Suppressor macrophage (primary cell): ENCODE results near the gene EWSR1.
A peak's percentile ranks its signal among the peaks of the same experiment; 100 is the strongest.
"Not testable (repeated sequence)": the region's sequence is repeated elsewhere in the genome, so short reads cannot be mapped to it uniquely, and the experiment has no call there.

Experiments
- DNase-seq, 4 experiments: peaks; one replicate each; pipeline ENCODE4 v3.0.0-alpha.2; 2020 to 2022
- total RNA-seq, 17 experiments: gene quantifications; one replicate each; lab custom pipeline; 2026; ENCODE audit warnings: mixed read lengths in 6 of 17, inconsistent platforms in 3 of 17; lab: John Stamatoyannopoulos, UW

Gene EWSR1
- total RNA-seq: 115 to 280 (median 183) reads per million in 17 experiments

GRCh38 chr22:29267858-29268510, at the start of gene EWSR1, which contains the start of gene RHBDD3:
EWSR1 (plus strand) TSS chr22:29268268; CDS start chr22:29268337, 69 bp downstream.
RHBDD3 (minus strand) TSS chr22:29267981; CDS start chr22:29265626, 2,355 bp downstream.
- peak; percentile 98 for DNase-seq

GRCh38 chr22:29218758-29219408, 49.2 kb upstream of the EWSR1 start:
- no peak for DNase-seq

GRCh38 chr22:29219409-29219782, 48.7 kb upstream of the EWSR1 start:
- not testable (repeated sequence) for DNase-seq

- no peak for DNase-seq
These were observed 48.0 kb upstream of the EWSR1 start for GRCh38 chr22:29219881-29220670.

- DNase-seq: no peak
These were observed 43.8 kb upstream of the EWSR1 start for GRCh38 chr22:29224121-29224858.

- DNase-seq: no peak
These were observed 43.1 kb upstream of the EWSR1 start for GRCh38 chr22:29224859-29225410.

GRCh38 chr22:29225422-29226090, 42.5 kb upstream of the EWSR1 start:
- DNase-seq: peak in 2 of 4 experiments; percentile 18 to 24

GRCh38 chr22:29226351-29226981, 41.6 kb upstream of the EWSR1 start:
- DNase-seq: no peak

GRCh38 chr22:29230972-29231875, 36.8 kb upstream of the EWSR1 start:
- no peak for DNase-seq

GRCh38 chr22:29231971-29232959, 35.8 kb upstream of the EWSR1 start:
- DNase-seq: no peak

GRCh38 chr22:29233277-29233877, 34.7 kb upstream of the EWSR1 start:
- no peak for DNase-seq

GRCh38 chr22:29240481-29240880, 27.6 kb upstream of the EWSR1 start:
- DNase-seq: not testable (repeated sequence)

- no peak for DNase-seq
These were observed 24.1 kb upstream of the EWSR1 start for GRCh38 chr22:29243874-29244446.

- DNase-seq: no peak
These were observed 23.1 kb upstream of the EWSR1 start for GRCh38 chr22:29244785-29245625.

GRCh38 chr22:29245626-29246385, 22.3 kb upstream of the EWSR1 start:
- DNase-seq: peak; percentile 71 to 78 (median 74)

GRCh38 chr22:29247891-29248290, 20.2 kb upstream of the EWSR1 start:
- DNase-seq: not testable (repeated sequence)
